Measurements from ENCODE around the gene NAALADL2.
"Not testable (repeated sequence)": the region's sequence is repeated elsewhere in the genome, so short reads cannot be mapped to it uniquely, and the experiment has no call there.

NAALADL2 gene

GRCh38 chr3:175826759-175827158, 967.6 kb downstream of the NAALADL2 start:
- DNase-seq: no peak

GRCh38 chr3:175829809-175830208, 970.7 kb downstream of the NAALADL2 start:
- not testable (repeated sequence) for DNase-seq

- not testable (repeated sequence) for DNase-seq
Measured at GRCh38 chr3:175835763-175836162, 976.6 kb downstream of the NAALADL2 start.

DNA sequence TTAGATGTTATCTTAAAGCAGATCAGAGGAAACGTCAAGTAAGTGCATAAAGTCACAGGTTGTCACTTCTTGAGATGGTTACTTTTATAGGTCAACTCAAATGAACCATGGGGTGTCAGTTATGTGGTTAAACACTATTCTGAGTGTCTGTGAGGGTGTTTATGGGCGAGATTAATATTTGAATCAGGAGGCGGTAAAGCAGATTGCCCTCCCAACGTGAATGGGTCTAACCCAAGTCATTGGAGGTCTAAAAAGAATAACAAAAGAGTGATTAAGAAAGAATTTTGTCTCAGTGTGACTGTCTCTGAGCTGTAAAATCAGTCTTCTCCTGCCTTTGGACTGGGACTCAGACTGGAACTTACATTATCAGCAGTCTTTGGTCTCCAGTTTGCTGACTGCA, 977.5 kb downstream of the NAALADL2 start:
- no peak for DNase-seq

- DNase-seq: no peak
Measured at GRCh38 chr3:175837962-175838361, 978.8 kb downstream of the NAALADL2 start.

- DNase-seq: no peak
Measured at GRCh38 chr3:175839366-175840005, 980.4 kb downstream of the NAALADL2 start.

GRCh38 chr3:175851541-175851940, 992.4 kb downstream of the NAALADL2 start:
- no peak for DNase-seq

DNA sequence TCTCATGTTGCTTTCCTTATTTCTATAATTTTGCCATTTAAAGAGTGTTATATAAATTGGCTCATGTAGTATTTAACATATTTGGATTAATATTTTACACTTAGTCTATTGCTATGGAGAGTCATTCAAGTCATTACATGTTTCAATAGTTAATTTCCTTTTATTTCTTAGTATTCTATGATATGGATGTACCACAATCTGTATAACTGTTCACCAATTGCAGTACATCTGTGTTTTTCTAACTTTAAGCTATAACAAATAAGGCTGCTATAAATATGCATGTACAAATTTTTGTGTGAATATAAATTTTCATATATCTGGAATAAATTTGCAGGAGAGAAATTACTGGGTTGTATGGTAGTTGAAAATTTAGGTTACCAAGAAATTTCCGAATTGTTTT, 993.4 kb downstream of the NAALADL2 start:
- DNase-seq: no peak

DNA sequence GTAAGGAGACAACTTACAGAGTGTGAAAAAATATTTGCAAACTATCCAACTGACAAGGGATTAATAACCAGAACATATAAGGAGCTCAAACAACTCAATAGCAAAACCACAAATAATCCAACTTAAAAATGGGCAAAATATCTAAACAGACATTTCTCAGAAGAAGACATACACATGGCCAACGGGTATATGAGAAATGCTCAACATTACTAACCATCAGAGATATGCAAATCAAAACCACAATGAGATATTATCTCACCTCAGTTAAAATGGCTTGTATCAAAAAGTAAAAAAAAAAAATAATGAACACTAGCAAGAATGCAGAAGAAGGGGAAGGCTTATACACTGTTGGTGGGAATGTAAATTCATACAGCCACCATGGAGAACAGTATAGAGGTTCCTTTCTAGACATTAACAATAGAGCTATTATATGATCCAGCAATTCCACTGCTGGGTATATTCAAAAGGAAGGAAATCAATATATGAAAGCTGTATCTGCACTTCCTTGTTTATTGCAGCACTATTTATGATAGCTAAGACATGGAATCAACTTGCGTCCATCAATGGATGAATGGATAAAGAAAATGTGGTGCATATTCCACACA, 998.6 kb downstream of the NAALADL2 start:
- peak; percentile 2 for DNase-seq
